DOHH2 (cell line): ENCODE data around the gene GLI1.

Experiments used
- H3F3A ChIP-seq: fragments of 200-600 bp; sonication (generic), shearing (Covaris generic); 2 replicates; pipeline ENCODE4 v1.6.0; 2016; ENCODE audit warnings: antibody characterized with exemption, mild to moderate bottlenecking; ENCODE audit not compliant: control insufficient read depth, insufficient read depth
- H3K27ac ChIP-seq: fragments of 200-600 bp; sonication (generic); 2 replicates; pipeline ENCODE4 v1.5.1; 2014; ENCODE audit warnings: low read depth, mild to moderate bottlenecking, low read length, moderate library complexity
- H3K27me3 ChIP-seq: fragments of 200-600 bp; sonication (generic); 2 replicates; pipeline ENCODE4 v1.6.1; 2014; ENCODE audit warnings: mild to moderate bottlenecking, low read length, mixed read lengths; ENCODE audit not compliant: control insufficient read depth
- H3K36me3 ChIP-seq: fragments of 200-600 bp; sonication (generic); 2 replicates; pipeline ENCODE4 v1.6.1; 2014; ENCODE audit warnings: mild to moderate bottlenecking, low read length, moderate library complexity, mixed read lengths; ENCODE audit not compliant: control insufficient read depth
- H3K4me1 ChIP-seq: fragments of 200-600 bp; sonication (generic); 2 replicates; pipeline ENCODE4 v1.6.1; 2014; ENCODE audit warnings: mild to moderate bottlenecking, low read length, mixed read lengths; ENCODE audit not compliant: control insufficient read depth
- H3K4me2 ChIP-seq: fragments of 200-600 bp; sonication (generic); 2 replicates; pipeline ENCODE4 v1.6.0; 2014; ENCODE audit warnings: mild to moderate bottlenecking, low read length, moderate library complexity
- H3K4me3 ChIP-seq: fragments of 200-600 bp; sonication (generic); 2 replicates; pipeline ENCODE4 v1.5.1; 2014; ENCODE audit warnings: mild to moderate bottlenecking, low read length, mixed read lengths
- H3K79me2 ChIP-seq: fragments of 200-600 bp; sonication (generic); 2 replicates; pipeline ENCODE4 v1.6.1; 2014; ENCODE audit warnings: mild to moderate bottlenecking, low read length, mixed read lengths; ENCODE audit not compliant: control insufficient read depth
- H3K9me2 ChIP-seq: fragments of 200-600 bp; sonication (generic); replicated peaks from 2 replicates; pipeline ENCODE4 v1.6.1; 2014; ENCODE audit warnings: mild to moderate bottlenecking, low read length, mixed read lengths; ENCODE audit not compliant: control insufficient read depth
- H3K9me3 ChIP-seq: fragments of 200-600 bp; sonication (generic); 2 replicates; pipeline ENCODE4 v1.6.1; 2014; ENCODE audit warnings: antibody characterized with exemption, low read length, mixed read lengths; ENCODE audit not compliant: control insufficient read depth, insufficient read depth
- H4K20me1 ChIP-seq: fragments of 200-600 bp; sonication (generic); 2 replicates; pipeline ENCODE4 v1.6.0; 2014; ENCODE audit warnings: low read depth, mild to moderate bottlenecking, antibody characterized with exemption, low read length, moderate library complexity; ENCODE audit not compliant: control insufficient read depth, insufficient read depth
- CTCF ChIP-seq: fragments of 200-600 bp; sonication (generic); IDR thresholded peaks from one replicate; pipeline ENCODE4 v1.5.1; 2014; ENCODE audit warnings: antibody characterized with exemption, mild to moderate bottlenecking, low read depth, low read length; ENCODE audit not compliant: poor library complexity, severe bottlenecking
- EZH2phosphoT487 ChIP-seq: fragments of 200-600 bp; sonication (generic); IDR thresholded peaks from 2 replicates; pipeline ENCODE4 v1.6.1; 2017; ENCODE audit warnings: borderline replicate concordance, mild to moderate bottlenecking, antibody characterized with exemption, low read length, moderate library complexity, mixed read lengths

Gene GLI1

GRCh38 chr12:57473392-57473791 lies 13.8 kb downstream of the GLI1 start:
- Histone ChIP-seq H3K27me3 (no peaks in the 10 kb centered on the region), H3K79me2 (peaks cover 20% of the 10 kb centered on the region), H3F3A (no peaks in the 10 kb centered on the region), H3K4me2 (no peak overlapping the region), H3K4me1 (peaks cover 26% of the 10 kb centered on the region), H3K36me3 (peaks cover 57% of the 10 kb centered on the region), H3K4me3 (no peak overlapping the region), H4K20me1 (no peaks in the 10 kb centered on the region), H3K9me2 (no peaks in the 10 kb centered on the region), H3K9me3 (no peaks in the 10 kb centered on the region), H3K27ac (no peak overlapping the region)
- TF ChIP-seq CTCF (no peak), EZH2phosphoT487 (no peak)

- Histone ChIP-seq H3K9me2 (no peaks in the 10 kb centered on the region), H3K27ac (no peak overlapping the region), H3K4me3 (no peak overlapping the region), H3K79me2 (peaks cover 24% of the 10 kb centered on the region), H4K20me1 (no peaks in the 10 kb centered on the region), H3K4me2 (no peak overlapping the region), H3K27me3 (no peaks in the 10 kb centered on the region), H3K36me3 (peaks cover 57% of the 10 kb centered on the region), H3F3A (peaks cover under 1% of the 10 kb centered on the region; the same call in 1 of the 2 replicates), H3K4me1 (peaks cover 30% of the 10 kb centered on the region), H3K9me3 (no peaks in the 10 kb centered on the region)
- no peak for TF ChIP-seq CTCF
- no peak for TF ChIP-seq EZH2phosphoT487
These were observed 14.3 kb downstream of the GLI1 start for GRCh38 chr12:57473886-57474285.

GRCh38 chr12:57474430-57474829 lies 14.8 kb downstream of the GLI1 start:
- H3K4me1 ChIP-seq: peaks cover 36% of the 10 kb centered on the region
- no peaks in the 10 kb centered on the region for H4K20me1 ChIP-seq
- H3K4me3 ChIP-seq: no peak overlapping the region
- H3K27me3 ChIP-seq: no peaks in the 10 kb centered on the region
- peaks cover 6% of the 10 kb centered on the region for H3F3A ChIP-seq
- TF ChIP-seq CTCF: no peak
- no peak for TF ChIP-seq EZH2phosphoT487
- no peaks in the 10 kb centered on the region for H3K9me3 ChIP-seq
- H3K4me2 ChIP-seq: no peak overlapping the region
- H3K9me2 ChIP-seq: no peaks in the 10 kb centered on the region
- peaks cover 54% of the 10 kb centered on the region for H3K36me3 ChIP-seq
- H3K79me2 ChIP-seq: peaks cover 24% of the 10 kb centered on the region
- no peak overlapping the region for H3K27ac ChIP-seq
